GM23338 (cell line): ENCODE data around the gene PAPOLG. TPM values are rescaled to one million over a fixed set of nuclear protein-coding genes. Genes with fewer than 3 reads are reported as not detected.

Experiments
- ATAC-seq: fragments of 200-7000 bp; cut with Tn5 transposase; 3 replicates; pipeline ENCODE4 v1.9.1; 2020
- DNase-seq: peaks from one replicate; pipeline ENCODE4 v3.0.0-alpha.2; 2015; ENCODE audit warnings: low spot score
- H2AFZ ChIP-seq: fragments of 200-600 bp; sonication (generic); 2 replicates; pipeline ENCODE4 v1.8.0; 2016; ENCODE audit warnings: antibody characterized with exemption, mild to moderate bottlenecking, moderate library complexity
- H3F3A ChIP-seq: fragments of 200-600 bp; sonication (generic); replicated peaks from 2 replicates; pipeline ENCODE4 v1.8.0; 2017; ENCODE audit warnings: antibody characterized with exemption, mixed run types, low read depth
- H3K27ac ChIP-seq: fragments of 200-600 bp; sonication (generic); 2 replicates; pipeline ENCODE4 v1.6.1; 2016; ENCODE audit warnings: low read depth
- H3K27me3 ChIP-seq: fragments of 200-600 bp; sonication (generic); 2 replicates; pipeline ENCODE4 v1.8.0; 2016; ENCODE audit warnings: mild to moderate bottlenecking, mixed run types, moderate library complexity; ENCODE audit not compliant: insufficient read depth
- H3K36me3 ChIP-seq: fragments of 200-600 bp; sonication (generic); 2 replicates; pipeline ENCODE4 v1.8.0; 2016; ENCODE audit warnings: mild to moderate bottlenecking; ENCODE audit not compliant: insufficient read depth
- H3K4me1 ChIP-seq: fragments of 200-600 bp; sonication (generic); 2 replicates; pipeline ENCODE4 v1.8.0; 2016; ENCODE audit warnings: mild to moderate bottlenecking, moderate library complexity; ENCODE audit not compliant: insufficient read depth
- H3K4me2 ChIP-seq: fragments of 200-600 bp; sonication (generic); 2 replicates; pipeline ENCODE4 v1.7.1; 2017; ENCODE audit warnings: mixed run types
- H3K4me3 ChIP-seq: fragments of 200-600 bp; sonication (generic); 2 replicates; pipeline ENCODE4 v1.6.1; 2016; ENCODE audit warnings: mixed run types
- H3K79me2 ChIP-seq: fragments of 200-600 bp; sonication (generic); replicated peaks from 2 replicates; pipeline ENCODE4 v1.8.0; 2017; ENCODE audit warnings: mild to moderate bottlenecking; ENCODE audit not compliant: insufficient read depth
- H3K9me2 ChIP-seq: fragments of 200-600 bp; sonication (generic); 2 replicates; pipeline ENCODE4 v1.8.0; 2017; ENCODE audit not compliant: insufficient read depth
- H4K20me1 ChIP-seq: fragments of 200-600 bp; sonication (generic); replicated peaks from 2 replicates; pipeline ENCODE4 v1.8.0; 2017; ENCODE audit warnings: mild to moderate bottlenecking; ENCODE audit not compliant: insufficient read depth
- H3K27ac Mint-ChIP-seq: 2 replicates; pipeline ENCODE4 v1.8.0; 2020; ENCODE audit warnings: inconsistent platforms, mild to moderate bottlenecking, moderate library complexity, mixed read lengths
- H3K27me3 Mint-ChIP-seq: 3 replicates; pipeline ENCODE4 v1.8.0; 2022; ENCODE audit warnings: low read depth, mild to moderate bottlenecking, moderate library complexity, mixed read lengths, inconsistent platforms; ENCODE audit not compliant: insufficient read depth, poor library complexity
- H3K36me3 Mint-ChIP-seq: 3 replicates; pipeline ENCODE4 v1.8.0; 2021; ENCODE audit warnings: low read depth, mild to moderate bottlenecking, inconsistent platforms, moderate library complexity, mixed read lengths
- H3K4me1 Mint-ChIP-seq: 3 replicates; pipeline ENCODE4 v1.8.0; 2020; ENCODE audit warnings: mild to moderate bottlenecking, inconsistent platforms, mixed read lengths
- H3K4me3 Mint-ChIP-seq: 3 replicates; pipeline ENCODE4 v1.8.0; 2021; ENCODE audit warnings: moderate library complexity, mild to moderate bottlenecking, inconsistent platforms, mixed read lengths
- H3K9me3 Mint-ChIP-seq: 3 replicates; pipeline ENCODE4 v1.8.0; 2020; ENCODE audit warnings: moderate library complexity, mild to moderate bottlenecking, inconsistent platforms, mixed read lengths
- CREB1 ChIP-seq: fragments of 250-450 bp; sonication (Bioruptor Pico); IDR thresholded peaks from 2 replicates; pipeline ENCODE4 v1.5.0; 2020; ENCODE audit warnings: low read depth, mild to moderate bottlenecking, moderate library complexity
- ETS1 ChIP-seq: IDR thresholded peaks from 2 replicates; pipeline ENCODE4 v1.6.1; 2016; ENCODE audit warnings: antibody characterized with exemption
- EZH2 ChIP-seq: fragments of 200-600 bp; sonication (generic); IDR thresholded peaks from one replicate; pipeline ENCODE4 v1.8.0; 2017; ENCODE audit warnings: antibody characterized with exemption, mild to moderate bottlenecking, low read depth; ENCODE audit not compliant: unreplicated experiment
- EZH2phosphoT487 ChIP-seq: fragments of 200-600 bp; sonication (generic); IDR thresholded peaks from one replicate; pipeline ENCODE4 v1.8.1; 2018; ENCODE audit warnings: antibody characterized with exemption; ENCODE audit not compliant: unreplicated experiment
- JUNB ChIP-seq: IDR thresholded peaks from one replicate; pipeline ENCODE4 v1.6.1; 2016; ENCODE audit warnings: antibody characterized with exemption; ENCODE audit not compliant: unreplicated experiment
- NANOG ChIP-seq: IDR thresholded peaks from 2 replicates; pipeline ENCODE4 v1.6.1; 2016; ENCODE audit warnings: antibody characterized with exemption, borderline replicate concordance
- POLR2AphosphoS5 ChIP-seq: IDR thresholded peaks from 2 replicates; pipeline ENCODE4 v1.6.1; 2016; ENCODE audit warnings: antibody characterized with exemption, low read depth
- REST ChIP-seq: IDR thresholded peaks from one replicate; pipeline ENCODE4 v1.6.1; 2018; ENCODE audit warnings: antibody characterized with exemption; ENCODE audit not compliant: unreplicated experiment
- STAT1 ChIP-seq: IDR thresholded peaks from one replicate; pipeline ENCODE4 v1.6.1; 2016; ENCODE audit warnings: antibody characterized with exemption; ENCODE audit not compliant: unreplicated experiment
- ZNF114 ChIP-seq: fragments of 250-450 bp; sonication (Bioruptor Pico); IDR thresholded peaks from 2 replicates; pipeline ENCODE4 v1.5.0; 2020; ENCODE audit warnings: mild to moderate bottlenecking, moderate library complexity
- ZNF331 ChIP-seq: fragments of 250-450 bp; sonication (Bioruptor Pico); IDR thresholded peaks from 2 replicates; pipeline ENCODE4 v1.5.0; 2020; ENCODE audit warnings: low read depth, mild to moderate bottlenecking, moderate library complexity
- ZNF462 ChIP-seq: fragments of 250-450 bp; sonication (Bioruptor Pico); IDR thresholded peaks from 2 replicates; pipeline ENCODE4 v1.5.0; 2020; ENCODE audit warnings: mild to moderate bottlenecking, moderate library complexity
- polyA plus RNA-seq: library from polyadenylated mRNA; unstranded; fragments of >200 nt; fragmentation: Nextera tagmentation; extraction: Ambion mirVana; gene quantifications from 2 replicates; pipeline ENCODE4 v1.2.1, GENCODE V29; 2016
- total RNA-seq: library from RNA; depleted of rRNA; stranded (reverse); fragments of >200 nt; shearing (Covaris generic); gene quantifications from 2 replicates; pipeline ENCODE4 v1.2.3, GENCODE V29; 2014

Gene PAPOLG
- total and polyA plus RNA-seq, 2 experiments from 2014 or later = 13.8 to 31.2 TPM

- TF ChIP-seq ZNF462 (no peak), STAT1 (no peak), ZNF331 (no peak), JUNB (no peak), ETS1 (no peak), EZH2phosphoT487 (no peak), NANOG (no peak), EZH2 (no peak), ZNF114 (CRISPR knock-in tag) (no peak)
Observed at GRCh38 chr2:60719331-60719730, 36.7 kb upstream of the PAPOLG start (continued).

- no peak overlapping the region for H2AFZ ChIP-seq
- no peaks in the 10 kb centered on the region for H3K36me3 ChIP-seq
- H3F3A ChIP-seq = no peaks in the 10 kb centered on the region
- H3K4me1 ChIP-seq = no peaks in the 10 kb centered on the region
- no peaks in the 10 kb centered on the region for H3K9me3 Mint-ChIP-seq
- H3K79me2 ChIP-seq = no peaks in the 10 kb centered on the region
- H3K9me2 ChIP-seq = no peaks in the 10 kb centered on the region
- H3K4me1 Mint-ChIP-seq = no peaks in the 10 kb centered on the region
- no peaks in the 10 kb centered on the region for H3K27me3 ChIP-seq
- no peaks in the 10 kb centered on the region for H4K20me1 ChIP-seq
- H3K27ac ChIP-seq = no peak overlapping the region
- H3K36me3 Mint-ChIP-seq = no peaks in the 10 kb centered on the region
- H3K27ac Mint-ChIP-seq = no peak overlapping the region
- H3K4me3 Mint-ChIP-seq = no peak overlapping the region
- H3K4me2 ChIP-seq = no peak overlapping the region
- H3K27me3 Mint-ChIP-seq = peaks cover 7% of the 10 kb centered on the region
- ATAC-seq (no peak), DNase-seq (no peak)
- H3K4me3 ChIP-seq = no peak overlapping the region
- no peak for TF ChIP-seq EZH2
- TF ChIP-seq CREB1 (CRISPR knock-in tag) = no peak
- no peak for TF ChIP-seq STAT1
- TF ChIP-seq ZNF331 = no peak
- no peak for TF ChIP-seq NANOG
- no peak for TF ChIP-seq POLR2AphosphoS5
- TF ChIP-seq ETS1 = no peak
- no peak for TF ChIP-seq REST
- TF ChIP-seq ZNF114 (CRISPR knock-in tag) = no peak
Observed at GRCh38 chr2:60725466-60725865, 30.6 kb upstream of the PAPOLG start.
